ENCODE results near the gene DYNC2LI1. TPM values are rescaled to one million over a fixed set of nuclear protein-coding genes. Genes with fewer than 3 reads are reported as not detected.

DYNC2LI1 gene
- polyA plus RNA-seq, 2 donors = 7.9 to 10.4 TPM

GRCh38 chr2:43787895-43788294, 14.1 kb downstream of the DYNC2LI1 start:
- H3K27ac ChIP-seq (ENCODE audit: low read depth in 2 of 2, low read length in 1 of 2) = no peak overlapping the region
- no peaks in the 10 kb centered on the region for H3K27me3 ChIP-seq (ENCODE audit: control insufficient read depth in 1 of 2, insufficient read depth in 2 of 2, low read length in 2 of 2)
- H3K4me3 ChIP-seq (ENCODE audit: low read depth in 1 of 2, low read length in 2 of 2) = no peak overlapping the region
- H3K4me1 ChIP-seq (ENCODE audit: control insufficient read depth in 2 of 2, insufficient read depth in 2 of 2, low read length in 1 of 2) = peaks cover 0 to 4% of the 10 kb centered on the region in 2 donors
- no peaks in the 10 kb centered on the region for H3K9me3 ChIP-seq (ENCODE audit: control insufficient read depth in 2 of 2, insufficient read depth in 1 of 2, low read depth in 1 of 2, low read length in 1 of 2)
- H3K36me3 ChIP-seq (ENCODE audit: control insufficient read depth in 2 of 2, insufficient read depth in 2 of 2, low read length in 1 of 2) = peaks cover 0 to 2% of the 10 kb centered on the region in 2 donors

GRCh38 chr2:43788646-43789045, 14.8 kb downstream of the DYNC2LI1 start:
- WGBS, 2 donors = 97 to 100% methylated on average over 1 of the region's 1 CpG
- Histone ChIP-seq H3K36me3 (ENCODE audit: control insufficient read depth in 2 of 2, insufficient read depth in 2 of 2, low read length in 1 of 2) (peaks cover 0 to 2% of the 10 kb centered on the region in 2 donors), H3K4me3 (ENCODE audit: low read depth in 1 of 2, low read length in 2 of 2) (no peak overlapping the region), H3K27me3 (ENCODE audit: control insufficient read depth in 1 of 2, insufficient read depth in 2 of 2, low read length in 2 of 2) (no peaks in the 10 kb centered on the region), H3K4me1 (ENCODE audit: control insufficient read depth in 2 of 2, insufficient read depth in 2 of 2, low read length in 1 of 2) (peaks cover 0 to 4% of the 10 kb centered on the region in 2 donors), H3K27ac (ENCODE audit: low read depth in 2 of 2, low read length in 1 of 2) (no peak overlapping the region), H3K9me3 (ENCODE audit: control insufficient read depth in 2 of 2, insufficient read depth in 1 of 2, low read depth in 1 of 2, low read length in 1 of 2) (no peaks in the 10 kb centered on the region)

DNA sequence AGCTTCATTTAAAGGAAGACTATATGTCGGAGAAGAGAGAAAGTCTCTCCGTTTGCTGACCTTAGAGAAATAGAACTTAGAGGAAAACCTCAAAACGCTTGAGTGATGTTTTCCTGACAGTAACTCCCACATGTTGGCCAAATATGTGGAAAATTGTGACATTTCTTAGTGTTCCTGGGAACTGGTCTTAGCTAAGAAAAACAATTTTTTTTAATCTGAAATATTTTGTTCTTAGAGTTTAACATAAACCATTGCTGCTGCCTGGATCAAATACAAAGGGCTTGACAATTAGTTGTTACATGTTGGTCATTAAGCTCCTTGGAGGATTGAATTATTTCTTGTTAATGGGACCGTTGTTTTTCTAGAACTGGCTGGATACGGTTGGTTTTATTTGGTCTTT, 16.3 kb downstream of the DYNC2LI1 start:
- Histone ChIP-seq H3K27ac (ENCODE audit: low read depth in 2 of 2, low read length in 1 of 2) (no peak overlapping the region), H3K36me3 (ENCODE audit: control insufficient read depth in 2 of 2, insufficient read depth in 2 of 2, low read length in 1 of 2) (peaks cover 0 to 2% of the 10 kb centered on the region in 2 donors), H3K27me3 (ENCODE audit: control insufficient read depth in 1 of 2, insufficient read depth in 2 of 2, low read length in 2 of 2) (no peaks in the 10 kb centered on the region), H3K4me3 (ENCODE audit: low read depth in 1 of 2, low read length in 2 of 2) (no peak overlapping the region), H3K4me1 (ENCODE audit: control insufficient read depth in 2 of 2, insufficient read depth in 2 of 2, low read length in 1 of 2) (peaks cover 0 to 4% of the 10 kb centered on the region in 2 donors), H3K9me3 (ENCODE audit: control insufficient read depth in 2 of 2, insufficient read depth in 1 of 2, low read depth in 1 of 2, low read length in 1 of 2) (no peaks in the 10 kb centered on the region)
- WGBS, 2 donors = 73 to 75% methylated on average over 5 of the region's 5 CpGs

DNA sequence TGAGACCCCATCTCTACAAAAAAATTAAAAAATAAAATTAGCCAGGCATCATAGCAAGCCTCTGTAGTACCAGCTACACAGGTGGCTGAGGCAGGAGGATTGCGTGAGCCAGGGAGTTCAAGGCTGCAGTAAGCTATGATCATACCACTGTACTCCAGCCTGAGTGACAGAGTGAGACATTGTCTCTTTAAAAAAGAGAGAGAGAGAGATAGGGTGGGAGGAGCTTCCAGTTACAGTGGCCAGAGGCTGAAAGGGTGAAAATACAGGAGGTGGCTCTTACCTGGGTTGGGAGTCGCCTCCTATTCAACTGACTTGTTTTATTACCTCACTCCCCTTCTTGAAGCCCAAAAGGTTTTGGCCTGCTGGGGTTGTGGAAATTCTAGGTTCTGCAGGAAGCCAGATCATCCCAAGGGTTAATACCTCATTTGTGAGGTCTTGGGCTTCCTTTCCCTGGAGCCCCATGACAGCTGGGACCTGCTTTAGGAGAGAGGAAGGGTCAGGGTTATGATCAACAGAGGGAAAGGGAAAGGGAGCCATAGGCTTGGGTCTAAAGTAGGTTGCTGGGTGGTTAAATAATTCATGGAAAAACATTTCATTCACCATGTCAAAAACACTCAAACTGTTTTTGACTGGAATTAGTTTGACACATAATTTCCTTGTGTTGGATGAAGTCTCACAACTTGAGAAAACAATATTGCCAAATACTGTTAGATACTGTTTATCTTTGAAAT, 17.4 kb downstream of the DYNC2LI1 start:
- Histone ChIP-seq H3K36me3 (ENCODE audit: control insufficient read depth in 2 of 2, insufficient read depth in 2 of 2, low read length in 1 of 2) (peaks cover 0 to 2% of the 10 kb centered on the region in 2 donors), H3K4me3 (ENCODE audit: low read depth in 1 of 2, low read length in 2 of 2) (no peak overlapping the region), H3K4me1 (ENCODE audit: control insufficient read depth in 2 of 2, insufficient read depth in 2 of 2, low read length in 1 of 2) (peaks cover 0 to 4% of the 10 kb centered on the region in 2 donors), H3K27me3 (ENCODE audit: control insufficient read depth in 1 of 2, insufficient read depth in 2 of 2, low read length in 2 of 2) (no peaks in the 10 kb centered on the region), H3K9me3 (ENCODE audit: control insufficient read depth in 2 of 2, insufficient read depth in 1 of 2, low read depth in 1 of 2, low read length in 1 of 2) (no peaks in the 10 kb centered on the region), H3K27ac (ENCODE audit: low read depth in 2 of 2, low read length in 1 of 2) (peak overlapping the region in 1 of 2 donors; percentile 8)
- 89 to 91% methylated on average over 2 of the region's 2 CpGs for WGBS, 2 donors

GRCh38 chr2:43792653-43793052, 18.8 kb downstream of the DYNC2LI1 start:
- peaks cover 0 to 4% of the 10 kb centered on the region in 2 donors for H3K4me1 ChIP-seq (ENCODE audit: control insufficient read depth in 2 of 2, insufficient read depth in 2 of 2, low read length in 1 of 2)
- WGBS, 2 donors = 67 to 72% methylated on average over 3 of the region's 3 CpGs
- no peaks in the 10 kb centered on the region for H3K36me3 ChIP-seq (ENCODE audit: control insufficient read depth in 2 of 2, insufficient read depth in 2 of 2, low read length in 1 of 2)
- H3K27ac ChIP-seq (ENCODE audit: low read depth in 2 of 2, low read length in 1 of 2) = no peak overlapping the region
- no peak overlapping the region for H3K4me3 ChIP-seq (ENCODE audit: low read depth in 1 of 2, low read length in 2 of 2)
- no peaks in the 10 kb centered on the region for H3K27me3 ChIP-seq (ENCODE audit: control insufficient read depth in 1 of 2, insufficient read depth in 2 of 2, low read length in 2 of 2)
- no peaks in the 10 kb centered on the region for H3K9me3 ChIP-seq (ENCODE audit: control insufficient read depth in 2 of 2, insufficient read depth in 1 of 2, low read depth in 1 of 2, low read length in 1 of 2)

DNA sequence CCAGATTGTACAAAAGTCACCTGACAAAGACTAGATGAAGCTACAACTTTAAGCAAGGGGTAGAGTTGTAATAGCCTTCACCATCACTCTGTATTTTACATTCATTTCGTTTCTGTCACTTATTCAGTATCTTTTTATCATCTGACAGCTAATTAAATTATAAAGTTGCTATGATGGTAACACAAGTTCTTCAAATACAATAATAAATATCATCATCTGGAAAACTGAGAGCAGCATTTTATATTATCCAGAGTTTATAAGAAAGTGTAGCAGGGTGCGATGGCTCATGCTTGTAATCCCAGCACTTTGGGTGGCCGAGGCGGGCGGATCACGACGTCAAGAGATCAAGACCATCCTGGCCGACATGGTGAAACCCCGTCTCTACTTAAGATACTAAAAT, 21.1 kb downstream of the DYNC2LI1 start:
- Histone ChIP-seq H3K36me3 (ENCODE audit: control insufficient read depth in 2 of 2, insufficient read depth in 2 of 2, low read length in 1 of 2) (no peaks in the 10 kb centered on the region), H3K27me3 (ENCODE audit: control insufficient read depth in 1 of 2, insufficient read depth in 2 of 2, low read length in 2 of 2) (no peaks in the 10 kb centered on the region), H3K27ac (ENCODE audit: low read depth in 2 of 2, low read length in 1 of 2) (no peak overlapping the region), H3K4me3 (ENCODE audit: low read depth in 1 of 2, low read length in 2 of 2) (no peak overlapping the region), H3K4me1 (ENCODE audit: control insufficient read depth in 2 of 2, insufficient read depth in 2 of 2, low read length in 1 of 2) (peaks cover 0 to 4% of the 10 kb centered on the region in 2 donors), H3K9me3 (ENCODE audit: control insufficient read depth in 2 of 2, insufficient read depth in 1 of 2, low read depth in 1 of 2, low read length in 1 of 2) (no peaks in the 10 kb centered on the region)
- WGBS, 2 donors = 95 to 96% methylated on average over 9 of the region's 9 CpGs

DNA sequence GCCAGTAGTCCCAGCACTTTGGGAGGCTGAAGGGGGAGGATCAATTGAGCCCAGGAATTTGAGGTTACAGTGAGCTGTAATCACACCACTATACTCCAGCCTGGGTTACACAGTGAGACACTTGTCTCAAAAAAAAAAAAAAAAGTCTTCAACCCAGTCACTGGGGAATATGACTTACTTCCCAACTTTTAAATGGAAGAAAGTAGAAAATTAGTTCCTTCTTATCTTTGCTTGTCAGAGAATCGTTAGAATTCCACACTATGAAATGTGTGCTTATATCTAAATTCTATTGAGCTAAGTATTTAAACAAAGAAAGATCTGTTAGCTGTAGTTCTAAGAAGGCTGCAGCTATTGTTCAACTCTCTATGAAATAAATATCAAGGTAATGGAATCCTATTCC, 22.4 kb downstream of the DYNC2LI1 start:
- Histone ChIP-seq H3K4me3 (ENCODE audit: low read depth in 1 of 2, low read length in 2 of 2) (no peak overlapping the region), H3K9me3 (ENCODE audit: control insufficient read depth in 2 of 2, insufficient read depth in 1 of 2, low read depth in 1 of 2, low read length in 1 of 2) (no peaks in the 10 kb centered on the region), H3K27ac (ENCODE audit: low read depth in 2 of 2, low read length in 1 of 2) (no peak overlapping the region), H3K27me3 (ENCODE audit: control insufficient read depth in 1 of 2, insufficient read depth in 2 of 2, low read length in 2 of 2) (no peaks in the 10 kb centered on the region), H3K36me3 (ENCODE audit: control insufficient read depth in 2 of 2, insufficient read depth in 2 of 2, low read length in 1 of 2) (no peaks in the 10 kb centered on the region), H3K4me1 (ENCODE audit: control insufficient read depth in 2 of 2, insufficient read depth in 2 of 2, low read length in 1 of 2) (peaks cover 0 to 2% of the 10 kb centered on the region in 2 donors)
- WGBS, 2 donors = 63 to 66% methylated on average over 1 of the region's 1 CpG

GRCh38 chr2:43798300-43798699, 24.5 kb downstream of the DYNC2LI1 start:
- Histone ChIP-seq H3K9me3 (ENCODE audit: control insufficient read depth in 2 of 2, insufficient read depth in 1 of 2, low read depth in 1 of 2, low read length in 1 of 2) (no peaks in the 10 kb centered on the region), H3K36me3 (ENCODE audit: control insufficient read depth in 2 of 2, insufficient read depth in 2 of 2, low read length in 1 of 2) (no peaks in the 10 kb centered on the region)
- 82 to 85% methylated on average over 4 of the region's 4 CpGs for WGBS, 2 donors

GRCh38 chr2:43800894-43801293, 27.1 kb downstream of the DYNC2LI1 start:
- no peaks in the 10 kb centered on the region for H3K9me3 ChIP-seq (ENCODE audit: control insufficient read depth in 2 of 2, insufficient read depth in 1 of 2, low read depth in 1 of 2, low read length in 1 of 2)
- no peak overlapping the region for H3K27ac ChIP-seq (ENCODE audit: low read depth in 2 of 2, low read length in 1 of 2)
- no peak overlapping the region for H3K4me3 ChIP-seq (ENCODE audit: low read depth in 1 of 2, low read length in 2 of 2)
- H3K27me3 ChIP-seq (ENCODE audit: control insufficient read depth in 1 of 2, insufficient read depth in 2 of 2, low read length in 2 of 2) = no peaks in the 10 kb centered on the region
- no peaks in the 10 kb centered on the region for H3K4me1 ChIP-seq (ENCODE audit: control insufficient read depth in 2 of 2, insufficient read depth in 2 of 2, low read length in 1 of 2)
- H3K36me3 ChIP-seq (ENCODE audit: control insufficient read depth in 2 of 2, insufficient read depth in 2 of 2, low read length in 1 of 2) = no peaks in the 10 kb centered on the region

More at GRCh38 chr2:43798300-43798699, 24.5 kb downstream of the DYNC2LI1 start:
- Histone ChIP-seq H3K27ac (ENCODE audit: low read depth in 2 of 2, low read length in 1 of 2) (no peak overlapping the region), H3K4me1 (ENCODE audit: control insufficient read depth in 2 of 2, insufficient read depth in 2 of 2, low read length in 1 of 2) (no peaks in the 10 kb centered on the region), H3K4me3 (ENCODE audit: low read depth in 1 of 2, low read length in 2 of 2) (no peak overlapping the region), H3K27me3 (ENCODE audit: control insufficient read depth in 1 of 2, insufficient read depth in 2 of 2, low read length in 2 of 2) (no peaks in the 10 kb centered on the region)

DNA sequence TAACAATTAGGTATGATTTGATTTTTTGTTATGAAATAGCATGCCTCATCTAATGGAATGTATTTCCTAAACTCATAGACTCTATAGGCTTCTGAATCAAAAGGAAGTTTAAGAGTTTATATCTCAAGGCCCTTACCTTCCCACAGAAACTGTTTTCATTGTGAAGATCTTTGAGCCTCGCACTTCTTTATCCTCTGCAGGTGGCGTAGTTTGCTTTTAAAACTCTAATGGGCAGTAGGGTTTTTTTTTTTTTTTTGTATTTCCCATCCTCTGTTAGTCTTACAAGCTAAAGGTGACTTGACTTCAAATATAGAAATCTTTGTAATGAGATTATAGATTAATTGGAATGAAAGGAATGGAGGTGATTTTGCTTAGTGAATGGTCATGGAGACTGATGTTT, 28.3 kb downstream of the DYNC2LI1 start:
- no peaks in the 10 kb centered on the region for H3K9me3 ChIP-seq (ENCODE audit: control insufficient read depth in 2 of 2, insufficient read depth in 1 of 2, low read depth in 1 of 2, low read length in 1 of 2)
- no peaks in the 10 kb centered on the region for H3K36me3 ChIP-seq (ENCODE audit: control insufficient read depth in 2 of 2, insufficient read depth in 2 of 2, low read length in 1 of 2)
- H3K4me1 ChIP-seq (ENCODE audit: control insufficient read depth in 2 of 2, insufficient read depth in 2 of 2, low read length in 1 of 2) = no peaks in the 10 kb centered on the region
- no peak overlapping the region for H3K27ac ChIP-seq (ENCODE audit: low read depth in 2 of 2, low read length in 1 of 2)
- no peaks in the 10 kb centered on the region for H3K27me3 ChIP-seq (ENCODE audit: control insufficient read depth in 1 of 2, insufficient read depth in 2 of 2, low read length in 2 of 2)
- WGBS, 2 donors = 89 to 95% methylated on average over 2 of the region's 2 CpGs
- no peak overlapping the region for H3K4me3 ChIP-seq (ENCODE audit: low read depth in 1 of 2, low read length in 2 of 2)
